ENCODE results near the gene TNFSF18. TPM values are rescaled to one million over a fixed set of nuclear protein-coding genes. Genes with fewer than 3 reads are reported as not detected.

The TNFSF18 gene
- total and polyA plus RNA-seq, 4 donors, result 0.61 TPM; not detected in 3

GRCh38 chr1:173062150-173062938 lies 11.6 kb upstream of the TNFSF18 start (continued):
- no peak for TF ChIP-seq MAX (IDR thresholded peaks at IDR 0.05)
- no peak for TF ChIP-seq JUND (IDR thresholded peaks at IDR 0.05)
- TF ChIP-seq, protein P1, sequence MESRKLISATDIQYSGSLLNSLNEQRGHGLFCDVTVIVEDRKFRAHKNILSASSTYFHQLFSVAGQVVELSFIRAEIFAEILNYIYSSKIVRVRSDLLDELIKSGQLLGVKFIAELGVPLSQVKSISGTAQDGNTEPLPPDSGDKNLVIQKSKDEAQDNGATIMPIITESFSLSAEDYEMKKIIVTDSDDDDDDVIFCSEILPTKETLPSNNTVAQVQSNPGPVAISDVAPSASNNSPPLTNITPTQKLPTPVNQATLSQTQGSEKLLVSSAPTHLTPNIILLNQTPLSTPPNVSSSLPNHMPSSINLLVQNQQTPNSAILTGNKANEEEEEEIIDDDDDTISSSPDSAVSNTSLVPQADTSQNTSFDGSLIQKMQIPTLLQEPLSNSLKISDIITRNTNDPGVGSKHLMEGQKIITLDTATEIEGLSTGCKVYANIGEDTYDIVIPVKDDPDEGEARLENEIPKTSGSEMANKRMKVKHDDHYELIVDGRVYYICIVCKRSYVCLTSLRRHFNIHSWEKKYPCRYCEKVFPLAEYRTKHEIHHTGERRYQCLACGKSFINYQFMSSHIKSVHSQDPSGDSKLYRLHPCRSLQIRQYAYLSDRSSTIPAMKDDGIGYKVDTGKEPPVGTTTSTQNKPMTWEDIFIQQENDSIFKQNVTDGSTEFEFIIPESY (IDR thresholded peaks at IDR 0.05), result no peak

GRCh38 chr1:173058556-173058955 lies 7.8 kb upstream of the TNFSF18 start:
- 87% methylated on average over 1 of the region's 1 CpG for WGBS
- Histone ChIP-seq H3K27me3 (ENCODE audit: control insufficient read depth in 4 of 4, insufficient read depth in 4 of 4, low read length in 3 of 4) (no peaks in the 10 kb centered on the region), H3K9ac (ENCODE audit: low read depth in 1 of 2, low read length in 2 of 2) (no peak overlapping the region), H3K4me1 (ENCODE audit: control insufficient read depth in 4 of 4, insufficient read depth in 4 of 4, low read length in 3 of 4) (no peaks in the 10 kb centered on the region), H3K36me3 (ENCODE audit: control insufficient read depth in 4 of 4, insufficient read depth in 3 of 4, low read depth in 1 of 4, low read length in 3 of 4) (no peaks in the 10 kb centered on the region), H3K4me3 (ENCODE audit: low read depth in 1 of 3, low read length in 3 of 3) (no peak overlapping the region), H3K9me3 (ENCODE audit: control insufficient read depth in 4 of 4, low read length in 3 of 4) (no peaks in the 10 kb centered on the region), H3K27ac (ENCODE audit: low read depth in 1 of 2, low read length in 2 of 2) (no peak overlapping the region)
- no peak for DNase-seq (ENCODE audit: low spot score)
- TF ChIP-seq GABPA (IDR thresholded peaks at IDR 0.05 in 1 of 2, conservative IDR thresholded peaks at IDR 0.05 in 1 of 2) (no peak), FOXA2 (IDR thresholded peaks at IDR 0.05) (no peak), SP1 (IDR thresholded peaks at IDR 0.05) (no peak)
- TF ChIP-seq, protein P1 (IDR thresholded peaks at IDR 0.05), result no peak
- TF ChIP-seq, protein P2, sequence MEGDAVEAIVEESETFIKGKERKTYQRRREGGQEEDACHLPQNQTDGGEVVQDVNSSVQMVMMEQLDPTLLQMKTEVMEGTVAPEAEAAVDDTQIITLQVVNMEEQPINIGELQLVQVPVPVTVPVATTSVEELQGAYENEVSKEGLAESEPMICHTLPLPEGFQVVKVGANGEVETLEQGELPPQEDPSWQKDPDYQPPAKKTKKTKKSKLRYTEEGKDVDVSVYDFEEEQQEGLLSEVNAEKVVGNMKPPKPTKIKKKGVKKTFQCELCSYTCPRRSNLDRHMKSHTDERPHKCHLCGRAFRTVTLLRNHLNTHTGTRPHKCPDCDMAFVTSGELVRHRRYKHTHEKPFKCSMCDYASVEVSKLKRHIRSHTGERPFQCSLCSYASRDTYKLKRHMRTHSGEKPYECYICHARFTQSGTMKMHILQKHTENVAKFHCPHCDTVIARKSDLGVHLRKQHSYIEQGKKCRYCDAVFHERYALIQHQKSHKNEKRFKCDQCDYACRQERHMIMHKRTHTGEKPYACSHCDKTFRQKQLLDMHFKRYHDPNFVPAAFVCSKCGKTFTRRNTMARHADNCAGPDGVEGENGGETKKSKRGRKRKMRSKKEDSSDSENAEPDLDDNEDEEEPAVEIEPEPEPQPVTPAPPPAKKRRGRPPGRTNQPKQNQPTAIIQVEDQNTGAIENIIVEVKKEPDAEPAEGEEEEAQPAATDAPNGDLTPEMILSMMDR (IDR thresholded peaks at IDR 0.05; ENCODE audit: low read depth, low read length, missing input control), result no peak

DNA sequence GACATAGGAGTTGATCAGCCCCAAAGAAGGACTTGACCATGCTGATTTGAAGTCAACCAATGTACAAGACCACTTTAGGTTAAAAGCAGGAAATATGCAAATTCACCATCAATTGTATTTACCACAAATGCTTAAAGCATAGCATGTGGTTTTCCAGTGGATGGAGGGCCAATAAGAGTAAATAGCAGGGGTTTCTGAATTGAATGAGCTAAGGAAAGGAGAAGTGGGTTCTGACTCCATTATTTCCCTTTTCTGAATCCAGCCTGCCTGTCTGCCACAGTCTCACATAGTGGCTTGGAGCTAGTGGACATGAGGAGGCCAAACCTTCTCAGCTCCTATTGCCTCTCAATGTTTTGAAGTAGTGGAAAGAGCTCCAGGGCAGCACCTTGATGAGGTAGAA lies 7.2 kb upstream of the TNFSF18 start:
- H3K36me3 ChIP-seq (ENCODE audit: control insufficient read depth in 4 of 4, insufficient read depth in 3 of 4, low read depth in 1 of 4, low read length in 3 of 4), result no peaks in the 10 kb centered on the region

More for the DNA sequence above, 7.2 kb upstream of the TNFSF18 start:
- Histone ChIP-seq H3K27ac (ENCODE audit: low read depth in 1 of 2, low read length in 2 of 2) (no peak overlapping the region), H3K9me3 (ENCODE audit: control insufficient read depth in 4 of 4, low read length in 3 of 4) (no peaks in the 10 kb centered on the region), H3K9ac (ENCODE audit: low read depth in 1 of 2, low read length in 2 of 2) (no peak overlapping the region), H3K4me3 (ENCODE audit: low read depth in 1 of 3, low read length in 3 of 3) (no peak overlapping the region), H3K4me1 (ENCODE audit: control insufficient read depth in 4 of 4, insufficient read depth in 4 of 4, low read length in 3 of 4) (peaks cover 0 to under 1% (median 0%) of the 10 kb centered on the region in 4 donors), H3K27me3 (ENCODE audit: control insufficient read depth in 4 of 4, insufficient read depth in 4 of 4, low read length in 3 of 4) (no peaks in the 10 kb centered on the region)
- no peak for TF ChIP-seq ATF3 (IDR thresholded peaks at IDR 0.05)
- no peak for TF ChIP-seq EGR1 (IDR thresholded peaks at IDR 0.05; ENCODE audit: low read depth in 2 of 2)
- TF ChIP-seq RAD21 (IDR thresholded peaks at IDR 0.05), result no peak
- no peak for TF ChIP-seq HNF4A (conservative IDR thresholded peaks at IDR 0.05)
- TF ChIP-seq SP1 (IDR thresholded peaks at IDR 0.05), result no peak
- no peak for TF ChIP-seq MAX (IDR thresholded peaks at IDR 0.05)
- TF ChIP-seq FOXA1 (IDR thresholded peaks at IDR 0.05), result no peak
- TF ChIP-seq HNF4G (IDR thresholded peaks at IDR 0.05), result no peak
- TF ChIP-seq, protein P1 (IDR thresholded peaks at IDR 0.05), result no peak
- TF ChIP-seq GABPA (IDR thresholded peaks at IDR 0.05 in 1 of 2, conservative IDR thresholded peaks at IDR 0.05 in 1 of 2), result no peak
- no peak for DNase-seq (ENCODE audit: low spot score)
